Right lung (tissue), 5 donors: ENCODE measurements around the gene CUTA. TPM values are rescaled to one million over a fixed set of nuclear protein-coding genes. Genes with fewer than 3 reads are reported as not detected.

Source experiments
- DNase-seq, 2 donors: peaks; one replicate each; pipeline ENCODE4 v3.0.0-alpha.2; 2013
- polyA plus RNA-seq, 5 donors: library from polyadenylated mRNA; unstranded; fragments of 120-200 nt; gene quantifications; one replicate each; pipeline versions ENCODE4 v1.2.1 to v1.2.3, GENCODE V29; 2013; ENCODE audit warnings: inconsistent platforms in 1 of 5, low replicate concordance in 1 of 5; ENCODE audit not compliant: insufficient read length in 5 of 5, insufficient read depth in 1 of 5

Gene CUTA
- polyA plus RNA-seq, 5 donors, result 153 to 208 (median 171) TPM

DNA sequence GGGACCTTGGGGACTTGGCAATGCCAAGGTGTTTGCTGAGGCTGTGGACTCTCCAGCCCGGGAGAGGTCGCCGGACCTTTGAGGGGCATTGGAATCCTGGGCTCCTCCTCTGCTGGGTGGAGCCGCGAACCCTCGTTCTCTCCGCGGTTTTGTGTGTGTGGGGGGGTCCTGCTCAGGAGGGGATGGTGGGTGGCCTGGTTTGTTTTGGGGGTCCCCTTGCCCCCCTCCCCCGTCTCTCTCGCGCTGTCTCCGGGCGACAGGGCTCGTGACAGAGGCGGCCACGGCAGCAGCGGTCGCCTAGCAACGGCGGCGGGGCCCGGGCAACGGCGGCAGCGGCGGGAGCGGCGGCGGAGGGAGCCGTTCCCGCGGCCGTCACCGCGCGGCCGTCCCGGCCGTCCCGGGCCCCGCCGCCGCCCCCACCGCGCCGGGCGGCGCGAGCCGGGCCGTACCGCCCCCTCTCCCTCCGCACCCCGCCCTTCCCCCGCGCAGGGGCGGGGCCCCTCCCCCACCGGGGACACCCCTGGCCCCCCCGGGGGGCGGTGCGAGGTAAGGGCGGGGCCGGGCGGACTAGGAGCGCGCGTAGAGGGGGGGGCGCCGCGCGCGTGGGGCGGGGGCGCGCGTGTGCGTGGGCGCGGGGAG, 9.8 kb upstream of the CUTA start:
- no peak for DNase-seq

DNA sequence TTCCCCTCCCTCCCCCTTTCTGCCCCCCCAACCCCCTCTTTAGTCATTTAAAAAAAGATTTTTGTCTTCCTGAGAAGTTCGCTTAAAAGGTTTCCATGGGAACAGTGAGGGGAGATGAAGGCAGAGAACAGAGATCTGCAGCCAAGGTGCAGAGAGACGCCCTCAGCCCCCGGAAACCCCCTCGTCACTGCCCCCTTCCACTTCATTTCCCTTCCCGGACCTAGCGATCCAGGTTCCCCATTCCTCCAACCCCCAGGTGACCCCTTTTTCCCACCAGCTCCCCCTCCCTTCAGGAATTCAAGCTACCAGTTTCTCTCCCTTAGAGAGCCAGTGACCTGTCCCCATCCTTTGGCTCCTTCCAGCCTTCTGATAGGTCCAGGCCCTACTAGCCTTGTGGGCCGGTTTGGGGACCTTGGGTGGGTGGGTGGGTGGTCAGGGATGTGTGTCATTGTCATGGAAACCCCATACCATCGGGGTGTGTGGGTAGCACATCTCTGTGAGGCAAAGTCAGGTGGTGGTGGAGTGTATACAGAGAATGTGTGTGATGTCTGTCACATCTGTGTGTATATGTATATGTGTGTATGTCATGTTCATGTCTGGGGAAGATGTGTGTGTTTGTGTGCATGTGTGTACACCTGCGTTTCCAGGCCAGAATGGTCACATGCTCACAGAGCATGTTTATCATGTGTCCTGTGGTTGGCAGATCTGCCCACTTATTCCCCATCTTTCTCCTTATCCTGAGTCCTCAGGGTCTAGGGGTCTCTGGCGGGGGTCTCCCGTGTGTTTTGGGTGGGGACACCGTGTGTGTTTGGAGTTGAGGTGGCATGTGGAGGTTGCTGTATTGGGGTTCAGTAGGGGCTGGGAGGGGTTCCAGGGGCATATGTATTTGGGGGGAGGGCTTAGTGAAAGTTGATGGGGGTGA, 8.9 kb upstream of the CUTA start:
- no peak for DNase-seq

- peak; percentile 87 for DNase-seq
Observed at GRCh38 chr6:33425668-33426577, 8.0 kb upstream of the CUTA start.

DNA sequence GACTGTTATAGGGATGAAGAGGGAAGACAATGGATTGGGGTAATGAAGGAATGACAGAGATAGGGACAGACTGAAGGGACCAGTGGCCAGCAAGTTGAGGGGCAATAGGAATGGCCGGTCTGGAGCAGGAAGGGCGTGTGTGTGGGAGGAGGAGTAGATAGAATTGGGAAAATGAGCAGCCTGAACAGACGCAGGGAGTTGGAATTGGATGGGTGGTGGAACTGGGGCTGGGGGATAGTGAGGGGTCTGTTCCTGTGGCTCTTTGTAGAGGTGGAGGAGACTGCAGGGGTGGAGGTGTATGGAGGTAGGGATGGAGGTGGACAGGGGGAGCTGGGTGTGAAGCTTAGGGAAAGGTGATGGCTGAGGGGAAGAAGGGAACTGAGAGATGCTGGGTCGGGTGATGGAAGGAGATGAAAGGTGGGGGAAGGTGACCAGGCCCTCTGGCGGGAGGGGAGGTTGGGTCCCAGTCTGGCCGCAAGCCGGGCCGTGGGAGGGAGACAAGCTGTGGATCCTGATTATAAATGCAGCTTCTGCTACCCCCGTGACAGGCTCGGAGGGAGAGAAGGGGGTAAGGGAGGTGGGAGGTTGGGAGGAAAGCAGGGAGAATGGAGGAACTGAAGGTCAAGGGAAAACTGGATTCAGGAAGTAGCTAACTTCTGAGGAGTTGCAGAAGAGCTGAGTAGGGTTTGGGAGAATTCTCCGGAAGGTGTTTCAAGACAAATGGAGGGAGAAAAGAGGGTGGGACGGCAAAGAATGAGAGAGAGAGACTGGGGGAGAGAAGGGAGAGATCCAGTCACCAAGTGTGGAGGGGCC, 7.2 kb upstream of the CUTA start:
- DNase-seq, result no peak

GRCh38 chr6:33423777-33424176, 5.9 kb upstream of the CUTA start:
- DNase-seq, result no peak

- DNase-seq, result no peak
Observed at GRCh38 chr6:33421344-33421643, 3.4 kb upstream of the CUTA start.

DNA sequence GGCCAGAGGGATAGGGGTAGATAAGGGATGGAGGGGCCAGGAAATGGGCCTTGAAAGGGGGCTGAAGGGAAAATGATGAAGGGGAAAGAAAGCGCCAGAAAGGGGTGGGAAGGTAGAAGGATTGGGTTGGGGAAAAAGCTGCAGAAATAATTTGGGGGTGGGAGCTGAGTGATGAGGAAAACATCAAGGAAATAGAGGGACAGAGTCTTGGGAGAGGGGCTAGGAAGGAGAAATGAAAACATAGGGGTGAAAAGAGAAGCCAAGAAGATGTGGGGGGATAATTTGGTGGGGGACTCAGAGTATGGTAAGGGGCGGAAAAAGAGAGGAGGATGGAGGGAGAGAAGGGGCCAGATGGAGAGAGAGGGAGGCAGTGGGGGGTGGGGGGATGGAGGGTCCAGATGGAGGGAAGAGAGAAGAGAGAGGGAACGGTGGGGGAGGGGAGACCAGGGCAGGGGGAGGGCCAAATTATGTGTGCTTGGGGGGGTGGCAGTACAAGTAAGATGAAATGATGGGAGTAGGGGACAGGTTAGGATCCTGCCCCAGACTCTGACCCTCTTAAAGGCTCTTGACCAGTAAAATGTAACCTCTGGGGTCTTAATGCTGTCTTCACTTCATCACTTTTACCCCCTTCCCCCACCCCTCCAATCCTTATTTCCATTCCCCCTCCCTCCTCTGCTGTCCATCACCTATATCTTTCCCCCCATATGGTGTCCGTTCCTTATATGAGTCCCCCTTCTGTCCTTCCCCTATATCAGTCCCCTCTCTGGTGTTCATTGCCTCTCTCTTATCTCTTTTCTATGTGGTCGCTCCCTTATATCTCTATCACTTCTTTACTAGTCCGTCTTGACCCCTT, 2.8 kb upstream of the CUTA start:
- no peak for DNase-seq

GRCh38 chr6:33419580-33420490, 1.9 kb upstream of the CUTA start, which contains the start of gene SYNGAP1:
Gene SYNGAP1, plus strand, starts transcription at chr6:33420065. Its CDS starts 200 bp downstream, at chr6:33420265.
- DNase-seq, result peak in 1 of 2 donors; percentile 65

DNA sequence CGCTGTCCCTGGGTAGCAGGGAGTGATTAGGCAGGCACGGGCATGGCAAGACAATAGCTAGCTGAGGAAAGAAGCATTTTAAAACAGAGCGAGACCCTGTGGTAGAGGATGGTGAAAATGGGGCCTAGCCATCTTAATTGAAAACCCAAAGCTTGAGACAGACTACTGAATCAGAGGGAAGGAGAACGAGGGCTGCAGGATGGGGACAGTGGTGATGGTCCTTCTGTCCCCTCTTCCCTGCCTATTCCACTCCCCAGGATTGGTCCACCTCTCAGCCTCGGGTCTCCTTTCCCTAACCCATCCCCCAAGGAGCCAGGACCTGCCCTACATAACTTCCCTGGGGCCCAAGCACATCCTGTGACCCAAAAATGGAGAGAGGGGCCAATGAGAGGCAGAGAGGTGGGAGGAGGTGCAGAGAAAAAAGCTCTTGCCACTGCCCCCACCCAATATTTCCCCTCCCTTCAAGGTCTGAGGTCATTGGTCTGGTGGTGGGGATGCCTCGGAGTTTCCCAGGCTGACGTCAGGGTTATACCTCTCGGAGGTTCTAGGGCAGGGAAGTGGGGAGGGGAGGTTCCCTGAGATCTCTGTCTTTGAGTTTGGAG, 884 bp upstream of the CUTA start:
- DNase-seq, result no peak

- DNase-seq, result no peak
Observed at GRCh38 chr6:33417128-33417902, 592 bp downstream of the CUTA start.

GRCh38 chr6:33416386-33417127, 1.4 kb downstream of the CUTA start:
- no peak for DNase-seq

GRCh38 chr6:33415831-33416230, 2.1 kb downstream of the CUTA start:
- no peak for DNase-seq

DNA sequence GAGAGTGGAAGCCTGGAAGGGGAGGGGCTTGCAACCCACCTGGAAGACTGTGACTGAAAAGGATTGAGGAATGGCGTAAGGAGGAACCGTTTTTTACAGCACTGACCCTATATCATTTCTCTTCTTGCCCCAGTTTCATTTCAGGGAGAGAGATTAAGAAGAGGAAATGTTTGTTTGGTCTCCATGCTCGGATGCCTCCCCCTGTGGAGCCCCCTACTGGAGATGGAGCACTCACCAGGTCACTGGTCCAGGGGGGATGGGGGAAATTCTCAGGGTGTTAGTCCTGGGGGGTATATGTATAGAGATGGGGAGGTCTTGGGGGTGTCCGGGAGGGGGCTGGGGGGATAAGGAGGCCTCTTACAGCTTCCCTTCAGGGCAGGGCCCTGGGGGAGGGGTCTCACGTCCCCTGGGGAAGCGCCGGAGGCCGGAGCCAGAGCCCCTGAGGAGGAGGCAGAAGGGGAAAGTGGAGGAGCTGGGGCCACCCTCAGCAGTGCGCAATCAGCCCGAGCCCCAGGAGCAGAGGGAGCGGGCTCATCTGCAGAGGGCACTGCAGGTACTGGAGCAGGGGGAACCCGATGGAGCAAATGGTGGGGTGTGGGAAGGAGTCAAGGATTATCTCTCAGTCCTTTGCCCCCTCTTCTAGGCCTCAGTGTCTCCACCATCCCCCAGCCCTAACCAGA, 3.2 kb downstream of the CUTA start:
- no peak for DNase-seq

DNA sequence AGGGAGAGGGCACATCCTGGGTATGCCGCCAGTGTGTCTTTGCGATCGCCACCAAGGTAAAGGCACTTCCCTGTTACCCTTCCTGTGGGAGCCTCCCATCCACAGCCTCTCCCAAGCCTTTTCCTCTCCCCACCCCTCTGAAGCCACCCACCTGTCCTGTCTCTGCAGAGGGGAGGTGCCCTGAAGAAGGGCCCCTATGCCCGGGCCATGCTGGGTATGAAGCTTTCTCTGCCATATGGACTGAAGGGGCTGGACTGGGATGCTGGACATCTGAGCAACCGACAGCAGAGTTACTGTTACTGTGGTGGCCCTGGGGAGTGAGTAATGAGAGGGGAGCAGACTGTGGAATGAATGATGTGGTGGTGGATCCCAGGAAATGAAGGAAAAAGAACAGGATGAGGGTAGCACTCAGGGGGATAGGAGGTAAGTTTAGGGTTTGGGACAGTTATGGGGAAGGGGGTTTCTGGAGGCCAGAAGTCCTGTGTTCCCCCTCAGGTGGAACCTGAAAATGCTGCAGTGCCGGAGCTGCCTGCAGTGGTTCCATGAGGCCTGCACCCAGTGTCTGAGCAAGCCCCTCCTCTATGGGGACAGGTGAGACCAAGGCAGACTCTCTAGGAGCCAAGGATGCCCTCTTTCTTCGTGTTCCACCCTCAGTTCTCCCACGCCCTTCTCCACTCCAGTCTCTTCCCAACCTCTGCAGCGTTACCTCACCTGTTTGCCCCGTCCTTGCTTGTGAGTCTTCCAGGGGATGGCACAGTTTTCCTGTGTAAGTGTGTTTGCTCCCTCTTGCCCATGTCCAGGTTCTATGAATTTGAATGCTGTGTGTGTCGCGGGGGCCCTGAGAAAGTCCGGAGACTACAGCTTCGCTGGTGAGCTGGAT, 4.4 kb downstream of the CUTA start:
- no peak for DNase-seq
